ENCODE measurements around the gene TMCC3.
"Not testable (repeated sequence)": the region's sequence is repeated elsewhere in the genome, so short reads cannot be mapped to it uniquely, and the experiment has no call there.

TMCC3 gene, protein sequence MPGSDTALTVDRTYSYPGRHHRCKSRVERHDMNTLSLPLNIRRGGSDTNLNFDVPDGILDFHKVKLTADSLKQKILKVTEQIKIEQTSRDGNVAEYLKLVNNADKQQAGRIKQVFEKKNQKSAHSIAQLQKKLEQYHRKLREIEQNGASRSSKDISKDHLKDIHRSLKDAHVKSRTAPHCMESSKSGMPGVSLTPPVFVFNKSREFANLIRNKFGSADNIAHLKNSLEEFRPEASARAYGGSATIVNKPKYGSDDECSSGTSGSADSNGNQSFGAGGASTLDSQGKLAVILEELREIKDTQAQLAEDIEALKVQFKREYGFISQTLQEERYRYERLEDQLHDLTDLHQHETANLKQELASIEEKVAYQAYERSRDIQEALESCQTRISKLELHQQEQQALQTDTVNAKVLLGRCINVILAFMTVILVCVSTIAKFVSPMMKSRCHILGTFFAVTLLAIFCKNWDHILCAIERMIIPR

DNA sequence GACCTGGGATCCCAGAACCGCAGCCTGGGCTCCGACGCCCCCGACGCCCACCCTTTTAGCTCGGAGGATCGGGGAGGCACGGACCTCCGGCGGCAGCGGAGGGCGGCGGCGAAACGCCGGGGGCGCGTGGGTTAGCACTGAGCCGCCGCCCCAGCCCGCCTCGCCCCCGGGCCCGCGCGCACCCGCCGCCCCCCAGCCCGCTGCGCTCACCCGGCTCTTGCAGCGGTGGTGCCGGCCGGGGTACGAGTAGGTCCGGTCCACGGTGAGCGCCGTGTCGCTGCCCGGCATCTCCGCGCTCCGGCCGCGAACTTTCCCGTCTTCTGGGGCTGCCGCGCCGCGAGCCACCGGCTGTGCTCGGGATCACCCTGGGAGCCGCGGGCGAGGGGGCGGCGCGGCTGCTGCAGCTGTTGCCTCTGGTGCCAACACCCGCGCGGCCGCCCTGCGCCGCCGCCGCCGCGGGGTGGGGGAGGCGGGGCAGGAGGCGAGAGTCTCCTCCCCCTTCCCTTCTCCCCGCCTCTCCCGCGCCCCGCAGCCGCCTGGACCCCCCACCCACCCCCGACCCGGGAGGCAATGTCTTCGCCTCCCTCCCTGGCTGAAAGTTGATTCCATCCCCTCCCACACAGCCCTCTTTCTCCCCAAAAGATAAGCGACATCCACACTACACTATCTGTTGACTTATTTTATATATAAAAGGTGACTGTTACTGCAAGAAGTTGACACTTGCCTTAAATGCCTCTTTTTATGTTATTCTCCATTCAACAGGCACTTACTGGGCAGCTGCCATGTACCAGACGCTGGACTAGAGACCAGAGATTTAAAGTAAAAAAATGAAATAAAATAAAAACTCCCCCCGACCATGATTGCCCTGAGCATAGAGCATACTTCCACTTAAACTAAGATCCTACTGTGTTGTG is at the start of gene TMCC3:
Gene TMCC3, minus strand, starts transcription at position 415 of the 914 bp plus-strand sequence. Its CDS starts 127 bp downstream, at position 288.
- peak in 48 of 56 donors; percentile 14 to 85 (median 57) for DNase-seq

DNA sequence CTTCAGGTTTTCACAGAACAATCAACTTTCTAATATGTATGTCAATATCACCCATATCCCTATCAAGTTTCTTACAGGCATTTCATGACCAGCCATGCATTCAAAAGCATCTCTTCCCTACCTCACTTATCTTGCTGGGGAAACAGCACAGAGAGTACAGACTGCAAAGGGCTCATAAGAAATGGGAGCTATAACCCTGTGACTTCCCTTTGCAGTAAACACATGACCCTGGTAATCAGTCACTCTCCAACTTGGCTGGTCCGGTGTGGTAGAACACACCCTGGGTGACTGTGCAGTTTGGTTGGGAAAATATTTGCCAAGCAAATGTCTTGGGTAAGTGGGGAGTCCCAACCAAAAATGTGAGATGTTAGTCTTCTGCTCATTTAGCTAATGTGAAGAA is 49.4 kb upstream of the TMCC3 start:
- no peak for DNase-seq

DNA sequence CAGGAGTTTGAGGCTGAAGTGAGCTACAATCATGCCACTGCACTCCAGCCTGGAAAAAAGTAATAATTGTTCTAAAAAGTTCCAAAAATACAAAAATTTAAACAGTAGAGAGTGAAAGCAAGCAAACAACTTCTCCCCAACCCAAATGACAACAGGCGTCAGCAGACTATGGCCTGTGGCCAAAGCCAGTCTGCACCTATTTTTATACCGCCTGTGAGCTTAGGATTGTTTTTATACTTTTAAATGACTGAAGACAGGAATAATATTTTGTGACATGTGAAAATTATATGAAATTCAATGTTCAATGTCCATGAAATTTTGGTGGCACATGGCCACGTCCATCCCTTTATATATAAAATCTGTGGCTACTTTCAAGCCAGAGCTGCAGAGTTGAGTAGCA is 48.2 kb upstream of the TMCC3 start:
- DNase-seq = no peak

DNA sequence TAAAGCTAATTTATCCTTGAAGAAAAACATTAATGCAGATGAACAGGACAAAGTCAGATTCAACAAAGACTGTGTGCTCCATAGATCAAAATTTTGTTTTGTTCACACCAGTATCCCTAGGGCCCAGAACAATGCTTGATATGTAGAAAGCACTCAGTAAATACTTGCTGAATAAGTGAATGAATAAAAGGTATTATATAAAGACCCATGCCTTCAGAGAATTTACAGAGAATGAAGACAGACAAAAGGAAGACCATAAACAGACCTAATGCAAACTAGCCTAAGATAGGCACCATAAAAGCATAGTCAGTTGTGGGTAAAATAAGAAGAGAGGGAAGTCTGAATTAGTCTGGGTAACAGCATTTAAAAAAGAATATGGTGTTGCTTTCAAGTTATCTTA is 47.3 kb upstream of the TMCC3 start:
- DNase-seq = no peak

DNA sequence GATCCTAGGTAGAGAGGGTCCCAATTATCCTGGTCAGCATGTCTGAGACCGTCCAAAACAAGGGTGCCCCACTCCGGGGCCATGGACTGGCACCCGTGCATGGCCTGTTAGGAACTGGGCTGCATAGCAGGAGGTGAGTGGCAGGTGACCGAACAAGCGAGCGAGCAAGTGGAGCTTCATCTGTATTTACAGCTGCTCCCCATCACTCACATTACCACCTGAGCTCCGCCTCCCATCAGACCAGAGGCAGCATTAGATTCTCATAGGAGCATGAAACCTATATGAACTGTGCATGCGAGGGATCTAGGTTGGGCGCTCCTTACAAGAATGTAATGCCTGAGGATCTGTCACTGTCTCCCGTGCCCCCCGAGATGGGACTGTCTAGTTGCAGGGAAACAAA is 44.4 kb upstream of the TMCC3 start:
- no peak for DNase-seq

DNA sequence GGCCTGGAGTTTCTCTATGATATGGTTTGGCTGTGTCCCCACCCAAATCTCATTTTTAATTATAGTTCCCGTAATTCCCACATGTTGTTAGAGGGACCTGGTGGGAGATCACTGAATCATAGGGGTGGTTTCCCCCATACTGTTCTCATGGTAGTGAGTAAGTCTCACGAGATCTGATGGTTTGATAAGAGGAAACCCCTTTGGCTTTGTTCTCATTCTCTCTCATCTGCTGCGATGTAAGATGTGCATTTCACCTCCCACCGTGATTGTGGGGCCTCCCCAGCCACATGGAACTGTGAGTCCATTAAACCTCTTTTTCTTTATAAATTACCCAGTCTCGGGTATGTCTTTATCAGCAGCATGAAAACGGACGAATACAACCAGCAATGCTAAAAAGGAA is 42.5 kb upstream of the TMCC3 start:
- not testable (repeated sequence) for DNase-seq

DNA sequence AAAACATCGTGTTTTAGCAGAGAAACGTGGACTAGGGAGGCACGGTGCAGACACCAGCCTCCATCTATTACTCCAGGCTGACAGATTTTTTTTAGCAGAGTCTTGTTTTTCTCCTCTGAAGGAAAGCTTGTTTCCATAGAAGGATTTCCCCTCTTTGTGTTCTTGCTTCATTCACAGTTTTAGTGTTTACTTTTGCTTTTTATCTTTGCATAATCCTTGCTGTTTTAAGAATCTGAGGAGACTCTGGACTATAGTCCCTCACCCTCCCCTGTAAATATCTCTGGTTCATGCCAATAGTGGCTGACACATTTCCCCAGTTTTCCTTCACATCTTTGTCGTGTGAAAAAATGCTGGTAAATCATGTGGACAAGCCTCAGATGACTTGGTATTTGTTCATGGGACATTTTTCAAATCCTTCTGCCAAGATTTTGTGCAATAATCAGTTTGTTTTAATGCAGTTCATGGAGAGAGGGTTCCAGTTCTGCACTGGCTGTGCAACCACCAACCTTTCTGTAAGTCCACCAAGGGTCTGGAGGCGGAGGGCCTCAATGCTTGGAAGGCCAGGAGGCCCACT is 39.9 kb upstream of the TMCC3 start:
- no peak for DNase-seq

DNA sequence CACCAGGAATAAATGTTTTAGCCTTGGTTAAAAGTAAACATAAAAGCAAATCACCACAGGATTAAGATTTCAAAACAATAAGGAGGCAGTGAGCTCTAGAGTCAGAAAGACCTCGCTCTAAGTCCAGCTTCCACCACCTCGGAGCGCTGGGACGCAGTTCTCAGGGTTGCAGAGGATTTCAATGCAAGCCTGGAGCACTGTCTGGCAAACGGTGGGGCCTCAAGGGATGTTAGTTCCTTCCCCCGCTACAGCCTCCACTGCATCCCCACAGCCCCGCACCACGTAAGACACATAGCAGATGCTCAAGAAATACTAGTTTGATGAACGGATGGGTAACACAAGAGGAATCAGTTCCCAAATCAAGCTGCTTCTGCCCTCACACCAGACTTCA is 39.3 kb upstream of the TMCC3 start:
- DNase-seq = no peak

DNA sequence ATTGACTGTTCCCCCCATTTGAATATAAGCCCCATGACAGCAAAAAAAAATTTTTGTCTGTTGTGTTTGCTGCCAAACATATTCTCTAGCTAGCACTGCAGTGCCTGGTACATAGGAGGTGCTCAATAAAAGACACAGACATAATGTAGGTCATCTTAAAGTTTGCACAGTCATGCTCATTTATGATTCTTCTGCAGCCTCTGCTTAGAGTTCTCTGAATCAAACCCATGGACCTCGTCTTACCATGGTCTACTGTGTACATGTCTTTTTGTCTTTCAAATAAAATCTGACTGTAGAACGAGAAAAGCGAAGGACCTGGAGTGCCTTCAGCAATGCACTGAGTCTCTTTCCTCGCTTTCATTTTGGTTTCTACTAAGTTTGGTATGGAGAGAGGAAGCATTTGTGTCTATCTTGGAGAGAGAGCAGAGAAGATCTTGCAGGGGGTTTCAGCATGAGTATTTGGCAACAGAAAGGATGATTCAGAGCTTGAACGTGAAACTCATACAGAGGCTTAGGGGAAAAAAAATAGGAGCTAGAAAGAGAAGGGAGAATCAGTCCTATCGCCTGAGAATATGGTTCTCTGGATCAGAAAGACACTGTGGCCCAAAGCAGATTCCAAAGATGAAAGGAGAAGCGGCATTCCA is 38.8 kb upstream of the TMCC3 start:
- DNase-seq = no peak

DNA sequence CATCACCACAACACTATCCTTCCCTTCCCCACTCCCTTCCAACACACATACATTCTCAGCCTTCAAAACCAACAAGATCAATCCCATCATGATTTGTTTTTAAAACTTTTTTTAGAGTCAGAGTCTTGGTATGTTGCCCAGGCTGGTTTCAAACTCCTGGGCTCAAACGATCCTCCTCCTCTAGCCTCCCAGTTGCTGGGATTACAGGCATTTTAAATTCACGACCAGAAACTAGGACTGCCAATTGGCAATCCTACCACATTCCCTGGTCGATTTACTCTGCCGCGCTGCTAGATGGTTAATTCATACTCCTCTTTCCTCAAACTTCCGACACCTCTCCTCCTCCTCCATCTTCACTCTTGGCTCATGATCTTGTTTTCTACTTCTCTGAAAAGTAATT is 37.5 kb upstream of the TMCC3 start:
- no peak for DNase-seq

DNA sequence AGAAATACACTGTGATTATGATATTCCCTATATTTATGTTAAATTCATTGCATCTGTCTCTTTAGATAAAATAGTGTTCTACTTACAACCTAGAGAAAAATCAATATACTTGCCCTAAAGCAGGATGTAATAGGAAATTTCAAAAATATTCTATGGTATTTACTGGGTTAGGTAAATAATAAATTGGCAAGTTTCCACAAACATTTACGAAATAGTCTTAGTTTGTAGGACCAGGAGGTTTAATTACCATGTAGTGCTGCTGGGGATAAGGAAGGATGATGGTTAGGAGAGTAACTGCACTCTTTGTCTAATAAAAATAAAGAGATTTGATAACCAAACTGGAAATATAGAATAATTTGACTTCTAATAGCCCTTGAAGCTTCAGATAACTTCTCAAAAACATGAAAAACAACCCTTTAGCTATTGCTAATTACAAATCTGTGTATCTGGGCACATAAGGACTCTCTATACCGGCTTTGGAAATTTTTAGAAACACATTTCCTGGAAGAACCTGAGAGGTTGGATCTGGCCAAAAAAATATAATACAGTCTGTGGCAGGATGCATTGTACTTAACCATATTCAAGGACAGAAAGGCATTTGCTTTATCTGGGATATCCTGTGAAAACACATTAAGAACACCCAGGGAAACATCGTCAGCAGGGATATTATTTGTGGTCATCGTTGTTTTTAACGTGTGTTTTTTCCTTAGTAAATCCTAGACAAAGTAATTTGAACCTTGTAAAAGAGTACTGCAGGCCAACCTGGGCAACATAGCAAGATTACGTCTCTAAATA is 36.7 kb upstream of the TMCC3 start:
- DNase-seq = no peak

DNA sequence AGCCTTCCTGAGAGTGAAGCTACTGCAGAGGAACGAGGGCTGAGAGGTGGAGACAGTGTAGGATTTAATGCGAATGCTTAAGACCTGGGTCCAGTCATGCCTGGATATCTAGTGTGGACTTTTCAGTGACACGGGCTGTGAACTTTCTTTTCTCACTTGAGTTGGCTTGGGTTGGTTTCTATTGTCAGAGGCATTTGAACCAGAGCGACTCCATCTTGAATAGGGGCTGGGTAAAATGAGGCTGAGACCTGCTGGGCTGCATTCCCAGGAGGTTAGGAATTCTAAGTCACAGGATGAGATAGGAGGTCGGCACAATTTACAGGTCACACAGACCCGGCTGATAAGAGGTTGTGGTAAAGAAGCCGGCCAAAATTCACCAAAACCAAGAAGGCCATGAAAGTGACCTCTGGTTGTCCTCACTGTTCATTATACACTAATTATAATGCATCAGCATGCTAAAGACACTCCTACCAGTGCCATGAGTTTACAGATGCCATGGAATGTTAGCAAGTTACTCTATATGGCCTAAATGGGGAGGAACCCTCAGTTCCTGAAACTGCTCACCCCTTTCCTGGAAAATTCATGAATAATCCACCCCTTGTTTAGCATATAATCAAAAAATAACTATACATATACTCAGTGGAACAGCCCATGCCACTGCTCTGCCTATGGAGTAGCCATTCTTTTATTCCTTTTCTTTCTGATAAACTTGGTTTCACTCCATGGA is 34.2 kb upstream of the TMCC3 start:
- no peak for DNase-seq

DNA sequence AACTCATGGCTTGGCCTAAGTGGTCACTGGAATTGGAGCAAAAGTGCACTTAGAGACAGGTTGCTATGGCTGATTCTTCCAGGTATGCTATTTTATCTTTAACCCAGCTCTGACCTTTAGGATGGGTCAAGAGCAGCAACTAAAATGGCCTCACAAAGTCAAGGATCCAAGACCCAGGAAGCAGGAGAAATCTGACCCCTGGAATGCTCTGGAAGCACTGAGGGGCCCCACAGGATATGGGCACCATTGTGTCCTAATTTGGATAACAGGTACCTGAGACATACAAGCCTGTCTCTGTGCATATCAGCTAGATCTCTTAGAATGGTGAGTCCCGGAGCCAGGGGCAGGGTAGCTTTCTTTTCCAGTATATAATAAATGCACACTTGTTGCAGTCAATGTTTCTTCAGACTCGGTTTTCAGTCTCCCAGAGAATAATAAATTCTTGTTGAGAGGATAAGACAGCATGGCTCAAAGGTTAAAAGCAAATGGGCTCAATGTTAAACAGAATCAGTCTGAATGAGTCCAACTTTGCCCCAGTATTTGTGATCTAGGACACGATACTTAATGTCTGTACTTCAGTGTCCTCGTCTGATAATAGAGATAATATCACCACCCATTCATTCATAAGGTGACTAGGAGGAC is 29.3 kb upstream of the TMCC3 start:
- no peak for DNase-seq

DNA sequence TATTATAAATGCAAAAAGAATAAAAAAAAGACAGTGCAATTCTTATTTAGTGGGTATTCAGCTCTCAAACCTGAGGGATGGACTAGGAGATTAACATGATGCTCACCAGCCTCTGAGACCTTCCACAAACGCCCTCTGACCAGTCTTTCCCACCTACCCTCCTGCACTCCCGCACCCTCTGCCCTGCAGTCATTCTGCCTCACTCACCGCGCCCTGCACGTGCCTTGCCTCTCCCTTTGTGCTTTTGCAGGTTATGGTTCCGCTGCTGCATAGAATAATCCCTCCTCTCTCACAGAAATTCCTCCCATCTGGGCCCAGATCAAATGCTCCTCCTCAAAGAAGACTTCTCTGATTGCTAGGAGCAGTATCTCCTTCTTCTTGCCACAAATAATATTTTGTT is 28.5 kb upstream of the TMCC3 start:
- no peak for DNase-seq

DNA sequence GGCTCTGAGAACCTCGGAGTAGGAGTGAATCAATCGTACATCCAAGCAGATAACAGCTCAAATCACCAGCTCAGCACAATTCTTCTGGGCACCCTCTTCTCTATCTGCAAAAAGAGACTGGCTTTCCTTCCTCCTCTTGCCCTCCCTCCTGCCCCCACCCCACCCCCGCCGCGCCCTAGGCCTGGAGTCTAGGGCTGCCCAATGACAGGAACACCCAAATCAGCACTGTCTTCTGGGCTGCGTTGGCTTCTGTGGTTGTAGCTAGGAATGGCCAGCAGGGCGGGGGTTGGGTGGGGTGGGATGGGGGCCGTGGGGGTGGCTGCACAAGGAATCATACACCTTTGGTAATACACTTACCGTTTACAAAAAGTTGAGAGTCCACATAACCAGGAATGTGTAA is 28.0 kb upstream of the TMCC3 start:
- DNase-seq = peak in 2 of 56 donors; percentile 3 to 16

DNA sequence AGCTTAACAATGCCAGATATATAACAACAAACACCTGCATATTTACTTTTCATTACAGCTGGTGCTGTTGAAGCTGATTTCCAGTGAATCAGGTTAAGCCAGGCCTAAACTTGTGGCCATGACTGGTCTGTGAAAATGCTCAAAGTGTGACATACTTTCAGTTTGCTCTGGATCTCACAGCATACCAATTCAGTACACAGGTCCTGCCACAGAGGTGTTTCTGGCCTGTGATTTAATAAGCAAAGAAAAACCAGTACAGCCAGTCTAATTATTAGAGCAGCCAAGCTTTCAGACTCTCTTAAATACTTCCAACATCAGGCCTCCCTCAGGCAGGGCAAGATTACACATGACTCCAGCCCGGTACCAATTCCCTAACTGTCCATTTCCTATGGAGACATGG is 27.4 kb upstream of the TMCC3 start:
- DNase-seq = no peak

DNA sequence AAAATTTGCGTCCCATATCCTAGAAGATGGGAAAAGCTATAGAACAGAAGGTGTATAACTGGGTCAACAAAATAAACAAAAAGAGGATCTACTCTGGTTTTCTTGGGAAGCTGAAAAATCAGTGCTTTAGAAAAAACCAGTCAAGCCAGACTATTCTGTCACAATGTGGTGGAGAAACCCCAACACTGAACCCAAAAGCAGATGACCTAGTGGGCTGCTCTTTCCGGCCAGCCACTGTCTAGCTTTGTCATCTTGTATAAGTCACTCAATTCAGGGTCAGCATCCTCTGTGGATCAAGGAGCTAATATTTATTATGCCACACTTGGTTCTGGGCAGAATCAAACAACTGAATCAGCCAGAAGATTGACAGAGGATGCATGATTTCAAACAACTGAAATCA is 26.6 kb upstream of the TMCC3 start:
- DNase-seq = no peak

DNA sequence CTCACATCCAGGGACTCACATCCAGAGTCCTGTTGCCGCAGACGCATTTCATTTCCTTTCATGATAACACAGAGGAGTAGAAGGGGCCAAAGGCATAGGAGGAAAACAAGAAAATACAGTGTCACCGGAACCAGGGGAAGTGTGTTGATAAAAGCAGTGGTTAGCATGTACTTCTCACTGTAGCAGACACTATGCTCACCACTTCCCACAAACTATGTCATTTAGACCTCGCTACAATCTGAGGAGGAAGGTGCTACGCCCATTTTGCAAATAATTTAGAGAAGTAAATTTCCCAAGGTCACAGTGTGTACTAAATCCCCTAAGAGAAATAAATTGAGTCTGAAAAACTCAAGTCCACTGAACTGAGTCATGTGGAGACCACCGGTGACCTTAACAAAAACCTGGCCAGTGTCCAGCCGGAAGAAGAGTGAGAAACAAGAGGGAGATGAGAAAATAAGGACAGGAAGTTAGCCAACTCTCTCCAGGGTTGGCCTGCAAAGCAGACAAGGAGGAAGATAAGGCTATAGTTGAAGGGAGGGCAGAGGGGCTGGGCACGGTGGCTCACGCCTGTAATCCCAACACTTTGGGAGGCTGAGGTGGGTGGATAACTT is 25.8 kb upstream of the TMCC3 start:
- peak in 2 of 56 donors; percentile 9 to 51 for DNase-seq

DNA sequence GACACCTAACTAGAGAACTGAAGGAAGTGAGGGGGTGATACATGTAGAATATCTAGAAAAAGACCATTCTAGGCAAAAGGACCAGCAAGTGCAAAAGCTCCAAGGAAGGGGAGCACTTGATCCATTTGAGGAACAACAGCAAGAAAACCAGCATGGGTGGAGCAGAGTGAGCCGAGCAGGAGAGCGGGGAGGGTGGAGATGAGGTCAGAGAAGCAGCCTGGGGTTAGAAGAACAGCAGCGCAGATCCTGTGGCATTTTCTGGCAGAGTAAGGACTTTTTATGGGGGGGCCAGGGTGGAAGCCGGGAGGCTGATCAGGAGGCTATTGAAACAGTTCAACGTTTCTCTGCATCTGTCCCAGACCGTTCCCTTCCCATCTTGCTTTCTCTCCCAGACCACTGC is 24.5 kb upstream of the TMCC3 start:
- peak in 1 of 56 donors; percentile 33 for DNase-seq
